Activated CD4-positive, alpha-beta T cell treated with anti-CD3 and anti-CD28 coated beads for 1 hour (primary cell): Measurements from ENCODE around the gene LDHD.
A peak's percentile ranks its signal among the peaks of the same experiment; 100 is the strongest.
"Not testable (repeated sequence)": the region's sequence is repeated elsewhere in the genome, so short reads cannot be mapped to it uniquely, and the experiment has no call there.

Experiments used
- DNase-seq: peaks from one replicate; pipeline ENCODE4 v3.0.0-alpha.2; 2020

LDHD gene

GRCh38 chr16:75099075-75099667, 17.4 kb downstream of the LDHD start:
- DNase-seq, result no peak

- peak; percentile 54 for DNase-seq
These were observed 18.4 kb downstream of the LDHD start for GRCh38 chr16:75097941-75098901.

GRCh38 chr16:75097191-75097761, 19.3 kb downstream of the LDHD start:
- no peak for DNase-seq

- DNase-seq, result no peak
These were observed 19.9 kb downstream of the LDHD start for GRCh38 chr16:75096656-75097055.

GRCh38 chr16:75095204-75095621, 21.4 kb downstream of the LDHD start:
- no peak for DNase-seq

- no peak for DNase-seq
These were observed 22.7 kb downstream of the LDHD start for GRCh38 chr16:75093598-75094540.

- no peak for DNase-seq
These were observed 23.8 kb downstream of the LDHD start for GRCh38 chr16:75092777-75093176.

- not testable (repeated sequence) for DNase-seq
These were observed 25.0 kb downstream of the LDHD start for GRCh38 chr16:75091619-75092018.

- DNase-seq, result not testable (repeated sequence)
These were observed 25.7 kb downstream of the LDHD start for GRCh38 chr16:75090899-75091298.

- no peak for DNase-seq
These were observed 26.9 kb downstream of the LDHD start for GRCh38 chr16:75089486-75090202.

- DNase-seq, result no peak
These were observed 27.6 kb downstream of the LDHD start for GRCh38 chr16:75088934-75089333.

GRCh38 chr16:75088216-75088615, 28.4 kb downstream of the LDHD start:
- no peak for DNase-seq

GRCh38 chr16:75087375-75087979, 29.1 kb downstream of the LDHD start:
- no peak for DNase-seq

- DNase-seq, result no peak
These were observed 29.7 kb downstream of the LDHD start for GRCh38 chr16:75086688-75087374.

GRCh38 chr16:75086281-75086680, 30.3 kb downstream of the LDHD start:
- DNase-seq, result no peak

GRCh38 chr16:75085556-75085955, 31.0 kb downstream of the LDHD start:
- no peak for DNase-seq

- DNase-seq, result no peak
These were observed 32.8 kb downstream of the LDHD start for GRCh38 chr16:75083813-75084212.

GRCh38 chr16:75081179-75081859, 35.3 kb downstream of the LDHD start:
- no peak for DNase-seq

- no peak for DNase-seq
These were observed 36.2 kb downstream of the LDHD start for GRCh38 chr16:75080205-75081029.
